HepG2 (cell line): ENCODE results near the gene MILR1. TPM values are rescaled to one million over a fixed set of nuclear protein-coding genes. Genes with fewer than 3 reads are reported as not detected.

Experiments used
- ARID4A ChIP-seq: sonication (generic); formaldehyde crosslinking; IDR thresholded peaks from 2 replicates; pipeline ENCODE4 v1.5.0; 2020; ENCODE audit warnings: mild to moderate bottlenecking, missing genetic modification reagents, borderline replicate concordance
- ATAD3A ChIP-seq: sonication (generic); formaldehyde crosslinking; IDR thresholded peaks from 2 replicates; pipeline ENCODE4 v1.4.0; 2020; ENCODE audit warnings: missing genetic modification reagents
- CREB1 ChIP-seq, 2 experiments: fragments of 450-650 bp in 1 of 2; IDR thresholded peaks; 2 replicates each; pipeline ENCODE4 v1.6.1; 2016 to 2017; ENCODE audit warnings: control low read depth in 1 of 2, mild to moderate bottlenecking in 1 of 2, missing compliant biosample characterization in 1 of 2, missing genetic modification characterization in 1 of 2
- CSRNP1 ChIP-seq: sonication (generic); formaldehyde crosslinking; IDR thresholded peaks from 2 replicates; pipeline ENCODE4 v1.8.1; 2023; ENCODE audit warnings: mild to moderate bottlenecking, missing genetic modification reagents
- DMAP1 ChIP-seq: IDR thresholded peaks from 2 replicates; pipeline ENCODE4 v1.6.1; 2016
- HOXA9 ChIP-seq: sonication (generic); formaldehyde crosslinking; IDR thresholded peaks from 2 replicates; pipeline ENCODE4 v1.8.1; 2022; ENCODE audit warnings: missing genetic modification reagents, mild to moderate bottlenecking, moderate library complexity, borderline replicate concordance
- MEIS2 ChIP-seq: sonication (generic); formaldehyde crosslinking; IDR thresholded peaks from 2 replicates; pipeline ENCODE4 v1.9.0; 2021; ENCODE audit warnings: mild to moderate bottlenecking, missing genetic modification reagents
- NAIF1 ChIP-seq: sonication (generic); formaldehyde crosslinking; IDR thresholded peaks from 2 replicates; pipeline ENCODE4 v1.5.0; 2020; ENCODE audit warnings: mild to moderate bottlenecking, missing genetic modification reagents, borderline replicate concordance
- NFIB ChIP-seq: sonication (generic); formaldehyde crosslinking; IDR thresholded peaks from 2 replicates; pipeline ENCODE4 v1.9.0; 2021; ENCODE audit warnings: missing genetic modification reagents, mild to moderate bottlenecking, borderline replicate concordance
- SNAI1 ChIP-seq: sonication (generic); formaldehyde crosslinking; IDR thresholded peaks from 2 replicates; pipeline ENCODE4 v1.5.0; 2020; ENCODE audit warnings: mild to moderate bottlenecking, missing genetic modification reagents, borderline replicate concordance
- SNAPC5 ChIP-seq: sonication (generic); formaldehyde crosslinking; IDR thresholded peaks from 2 replicates; pipeline ENCODE4 v1.8.1; 2023; ENCODE audit warnings: mild to moderate bottlenecking, missing genetic modification reagents, borderline replicate concordance
- TGIF2 ChIP-seq: IDR thresholded peaks from 2 replicates; pipeline ENCODE4 v1.6.1; 2016; ENCODE audit warnings: control low read depth, missing compliant biosample characterization
- ZFP41 ChIP-seq: sonication (generic); formaldehyde crosslinking; IDR thresholded peaks from 2 replicates; pipeline ENCODE4 v1.4.0; 2020; ENCODE audit warnings: mild to moderate bottlenecking, missing genetic modification reagents, borderline replicate concordance
- ZKSCAN1 ChIP-seq: fragments of 150-350 bp; IDR thresholded peaks from 2 replicates; pipeline ENCODE4 v1.6.1; 2014; ENCODE audit warnings: low read length
- ZNF20 ChIP-seq: sonication (generic); formaldehyde crosslinking; IDR thresholded peaks from 2 replicates; pipeline ENCODE4 v1.4.0; 2020; ENCODE audit warnings: mild to moderate bottlenecking, moderate library complexity, missing genetic modification reagents
- ZNF317 ChIP-seq: sonication (generic); formaldehyde crosslinking; IDR thresholded peaks from 2 replicates; pipeline ENCODE4 v1.5.0; 2020; ENCODE audit warnings: mild to moderate bottlenecking, missing genetic modification reagents
- ZNF431 ChIP-seq: sonication (generic); formaldehyde crosslinking; IDR thresholded peaks from 2 replicates; pipeline ENCODE4 v1.9.0; 2022; ENCODE audit warnings: missing genetic modification reagents, low read depth, mild to moderate bottlenecking, borderline replicate concordance
- ZNF546 ChIP-seq: sonication (generic); formaldehyde crosslinking; conservative IDR thresholded peaks from 2 replicates; pipeline ENCODE4 v1.8.1; 2023; ENCODE audit warnings: mild to moderate bottlenecking, missing genetic modification reagents
- ZNF556 ChIP-seq: sonication (generic); formaldehyde crosslinking; IDR thresholded peaks from 2 replicates; pipeline ENCODE4 v1.4.0; 2020; ENCODE audit warnings: mild to moderate bottlenecking, missing genetic modification reagents, borderline replicate concordance
- ZNF672 ChIP-seq: sonication (generic); formaldehyde crosslinking; IDR thresholded peaks from 2 replicates; pipeline ENCODE4 v1.8.1; 2022; ENCODE audit warnings: missing genetic modification reagents
- ZNF704 ChIP-seq: sonication (generic); formaldehyde crosslinking; IDR thresholded peaks from 2 replicates; pipeline ENCODE4 v1.8.1; 2023; ENCODE audit warnings: mild to moderate bottlenecking, inconsistent platforms, moderate library complexity, missing genetic modification reagents, borderline replicate concordance
- polyA plus RNA-seq, 8 experiments: library from polyadenylated mRNA; depleted of rRNA in 3 of 8; stranded (reverse) in 7 of 8; unstranded in 1 of 8; fragments of >200 nt; fragmentation: Illumina TruSeq in 4 of 8; extraction: Trizol in 4 of 8; gene quantifications; 2 replicates each; pipeline versions ENCODE4 v1.2.1 to v1.2.3, GENCODE V29; 2011 to 2016; ENCODE audit warnings: low read depth in 4 of 8, missing spikeins in 1 of 8, mixed read lengths in 1 of 8; ENCODE audit not compliant: insufficient read depth in 1 of 8
- total RNA-seq, 5 experiments: library from RNA; depleted of rRNA; stranded (reverse); fragments of >200 nt; fragmentation: Illumina TruSeq; extraction: Trizol; gene quantifications; 2 replicates each; pipeline ENCODE4 v1.2.3, GENCODE V29; 2016; ENCODE audit warnings: low read depth in 1 of 5

The MILR1 gene
- total and polyA plus RNA-seq, 2 of the 13 experiments (the other 11 are each of a cell fraction or from before 2014, with no cell fraction given), result 0.27 to 1.7 TPM

DNA sequence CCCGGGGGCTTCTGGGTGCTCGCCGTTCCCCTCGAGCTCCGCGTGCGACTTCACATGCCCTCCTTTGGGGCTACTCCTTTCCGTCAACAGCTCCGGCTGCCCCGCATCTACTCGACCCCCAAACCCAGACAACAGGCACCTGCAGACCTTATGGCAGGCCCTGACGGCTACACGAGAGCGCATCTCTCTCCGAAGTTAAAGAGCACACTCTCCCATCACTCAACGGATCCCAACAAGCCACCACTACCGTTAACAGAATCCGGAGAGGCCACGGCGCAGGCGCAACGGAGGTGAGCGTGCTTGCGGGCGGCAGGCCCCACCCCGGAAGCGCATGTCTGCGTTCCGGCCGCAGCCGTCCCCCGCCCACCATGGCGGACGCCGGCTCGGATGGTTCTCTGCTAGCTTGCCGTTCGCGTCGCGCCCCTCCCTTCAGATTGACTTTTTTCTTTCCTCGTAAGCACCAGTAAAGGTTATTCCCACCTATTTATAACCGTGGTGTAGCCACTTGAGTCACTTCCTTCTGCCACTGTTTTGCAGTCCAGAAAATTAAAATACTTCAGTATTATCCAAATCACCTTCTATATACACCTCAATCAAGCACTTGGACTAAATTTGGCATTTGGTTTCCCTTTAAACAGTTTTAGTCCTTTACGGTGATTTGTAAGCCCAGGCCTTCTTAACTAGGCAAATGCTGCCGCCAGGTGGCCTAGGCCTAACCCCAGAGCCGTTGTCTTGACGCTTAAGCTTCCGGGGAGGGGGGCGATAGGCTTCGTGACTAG is 48.1 kb downstream of the MILR1 start, which contains the start of gene POLG2 (continued):
- TF ChIP-seq SNAPC5 (peak; percentile 74; the same call in 1 of the 2 replicates), ZNF556 (CRISPR knock-in tag) (peak; percentile 70; the same call in 1 of the 2 replicates), CREB1 (IDR thresholded peaks at IDR 0.05) (0 out of 2 replicates have a peak, but pooled peaks have one; percentile 2), CREB1 (CRISPR knock-in tag; IDR thresholded peaks at IDR 0.05) (peak; percentile 71; the same call in 1 of the 2 replicates), DMAP1 (CRISPR knock-in tag) (peak; percentile 88; the same call in 1 of the 2 replicates), ZNF546 (CRISPR knock-in tag) (peak; percentile 95), ZNF431 (CRISPR knock-in tag) (peak; percentile 81; the same call in 1 of the 2 replicates), ZNF317 (CRISPR knock-in tag) (peak; percentile 88), ATAD3A (no peak), CSRNP1 (CRISPR knock-in tag) (peak; percentile 86; the same call in 1 of the 2 replicates), ZNF672 (CRISPR knock-in tag) (no peak), ARID4A (CRISPR knock-in tag) (peak; percentile 95), MEIS2 (CRISPR knock-in tag) (peak; percentile 35; the same call in 1 of the 2 replicates), TGIF2 (peak; percentile 71; the same call in 1 of the 2 replicates), HOXA9 (peak; percentile 87; the same call in 1 of the 2 replicates), NFIB (CRISPR knock-in tag) (0 out of 2 replicates have a peak, but pooled peaks have one; percentile 48), ZNF20 (CRISPR knock-in tag) (peak; percentile 66; the same call in 1 of the 2 replicates), NAIF1 (CRISPR knock-in tag) (peak; percentile 82; the same call in 1 of the 2 replicates), ZKSCAN1 (no peak), ZNF704 (peak; percentile 85), ZFP41 (CRISPR knock-in tag) (peak; percentile 95), SNAI1 (CRISPR knock-in tag) (peak; percentile 88; the same call in 1 of the 2 replicates)
